ENCODE results near the gene AK9.

AK9 gene

DNA sequence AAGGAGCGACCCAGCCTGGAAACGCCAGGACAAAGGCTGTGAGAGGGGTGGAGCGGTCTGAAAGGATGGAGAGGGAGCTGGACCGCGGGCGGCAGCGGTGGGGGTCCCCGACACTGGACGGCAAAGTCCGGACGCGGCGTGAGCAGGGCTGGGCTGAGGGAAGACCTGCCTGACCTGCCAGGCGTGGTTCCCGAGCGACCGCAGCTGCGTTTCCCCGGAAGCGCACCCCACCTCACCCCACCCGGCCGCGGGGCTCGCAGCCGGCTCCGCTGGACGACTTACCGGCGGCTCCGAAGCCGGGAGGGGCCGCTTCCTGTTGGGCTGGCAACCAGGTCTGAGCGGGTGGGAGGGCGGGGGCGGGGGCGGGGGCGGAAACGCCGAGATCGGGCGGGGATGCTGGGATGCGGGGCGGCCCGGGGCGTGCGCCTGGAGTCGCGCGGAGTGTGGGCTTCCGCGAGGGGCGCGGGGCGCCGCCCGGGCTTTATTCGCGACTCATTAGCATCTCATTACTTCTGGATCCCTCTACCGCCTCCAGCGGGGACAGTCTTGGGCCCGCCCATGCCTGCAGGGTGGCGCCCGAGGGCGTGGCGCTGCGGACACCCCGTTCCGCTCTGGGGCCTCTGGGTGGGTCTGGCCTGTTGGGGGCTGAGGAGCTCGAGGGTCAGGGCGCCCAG lies 235.4 kb downstream of the AK9 start, which contains the start of gene MICAL1:
Gene MICAL1, minus strand, starts transcription at position 336 of the 674 bp plus-strand sequence. CDS start 1,576 bp downstream, outside the sequence.
- peak; percentile 72 for DNase-seq

DNA sequence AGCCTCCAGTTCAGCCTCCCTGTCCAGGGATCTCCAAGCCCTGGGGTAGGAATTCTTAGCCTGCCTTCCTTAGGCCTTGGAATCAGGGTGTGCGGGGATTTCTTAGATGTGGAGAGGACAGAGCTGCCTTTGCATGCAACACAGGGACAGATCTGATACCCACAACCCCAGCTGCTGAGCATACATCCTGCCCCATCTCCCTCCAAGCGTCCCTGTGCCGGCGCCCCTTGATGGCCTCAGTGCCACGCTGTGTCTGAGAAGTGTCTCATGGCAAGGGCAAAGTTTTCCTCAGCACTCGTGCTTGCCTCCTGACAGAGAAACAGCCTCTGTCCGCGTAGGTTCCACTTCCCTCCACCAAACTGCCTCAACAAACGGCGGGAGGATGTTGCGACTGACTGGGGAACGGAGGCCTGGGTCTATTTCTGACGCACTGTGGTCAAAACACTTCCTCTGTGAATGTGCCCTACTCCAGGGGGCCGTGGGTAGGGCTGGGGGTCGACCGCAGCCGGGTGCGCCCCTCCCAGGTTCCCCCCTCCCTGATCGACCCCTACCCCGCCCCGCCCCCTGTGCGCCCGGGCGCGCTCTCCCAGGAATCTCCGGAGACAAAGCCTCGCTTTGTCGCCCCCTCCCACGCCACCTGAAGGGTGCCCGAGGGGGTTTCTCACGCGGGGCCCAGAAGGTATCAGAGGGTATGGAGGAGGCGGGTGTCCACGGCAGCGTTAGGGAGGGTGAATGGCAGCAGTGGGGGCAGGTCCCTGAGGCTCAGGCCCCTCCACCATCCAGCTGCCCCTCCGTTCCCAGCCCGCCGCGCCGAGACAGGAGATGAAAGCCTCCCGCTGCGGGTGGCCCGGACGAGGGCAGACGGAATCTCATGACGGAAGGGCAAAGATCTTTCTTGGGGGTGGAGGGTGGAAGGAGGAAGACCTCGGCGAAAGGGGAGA lies 236.2 kb downstream of the AK9 start:
- peak; percentile 51 for DNase-seq

DNA sequence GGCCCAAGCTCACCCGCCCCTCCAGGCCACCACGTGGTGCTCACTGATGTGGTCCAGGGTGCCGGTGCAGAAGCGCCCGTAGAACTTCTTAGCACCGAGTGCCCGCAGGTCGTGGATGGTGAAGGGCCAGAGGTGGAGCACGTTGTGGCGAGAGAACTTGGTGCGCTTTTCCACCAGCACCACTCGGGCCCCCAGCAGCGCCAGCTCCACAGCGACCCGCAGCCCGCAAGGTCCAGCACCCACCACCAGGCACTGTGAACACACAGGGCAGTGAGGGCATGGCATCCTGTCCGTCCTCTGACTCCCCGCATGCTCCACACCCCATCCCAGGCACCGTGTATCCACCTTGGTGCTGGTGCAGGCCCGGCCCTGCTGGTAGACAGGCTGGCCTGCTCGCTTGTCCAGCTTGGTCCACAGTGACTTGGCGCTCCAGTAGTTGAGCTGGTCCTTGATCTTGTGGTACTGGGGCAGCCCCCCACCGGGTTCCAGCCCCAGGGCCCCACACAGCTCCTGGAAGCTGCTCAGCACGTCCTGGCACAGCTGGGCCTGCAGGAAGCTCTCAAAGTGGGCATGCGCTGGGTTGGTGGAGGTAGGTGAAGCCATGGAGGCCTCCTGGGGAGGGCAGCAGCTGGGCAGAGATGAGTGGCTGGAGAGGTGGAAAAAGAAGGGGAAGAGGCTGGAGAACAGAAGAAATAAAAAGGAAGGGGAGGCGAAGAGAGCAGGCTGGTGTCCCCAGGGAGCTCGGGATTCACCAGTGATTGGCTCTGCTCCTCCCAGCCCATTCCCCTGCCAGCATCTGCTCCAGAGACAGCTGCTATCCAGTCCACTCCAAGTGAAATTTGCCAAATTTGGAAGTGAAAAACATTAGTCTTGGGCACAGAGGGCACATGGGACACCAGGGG lies 237.2 kb downstream of the AK9 start:
- no peak for DNase-seq

DNA sequence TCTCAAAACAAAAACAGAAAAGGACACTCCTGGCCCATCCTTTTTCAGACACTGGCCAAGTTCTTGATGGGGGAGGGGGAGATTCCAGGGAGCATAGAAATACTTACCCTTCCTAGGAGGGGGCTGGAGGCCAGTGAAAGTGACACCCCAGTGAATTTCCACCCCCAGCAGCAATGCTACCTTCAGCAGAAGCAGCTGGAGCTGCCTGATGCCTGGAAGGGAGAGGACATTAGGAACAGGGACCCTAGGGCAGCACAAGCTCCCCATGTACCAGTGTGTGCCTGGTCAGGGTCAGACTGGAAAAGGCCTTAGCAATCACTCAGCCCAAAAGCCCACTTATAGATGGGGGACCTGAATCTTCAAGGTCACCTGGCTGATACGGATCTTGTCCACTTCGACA lies 237.8 kb downstream of the AK9 start:
- no peak for DNase-seq

DNA sequence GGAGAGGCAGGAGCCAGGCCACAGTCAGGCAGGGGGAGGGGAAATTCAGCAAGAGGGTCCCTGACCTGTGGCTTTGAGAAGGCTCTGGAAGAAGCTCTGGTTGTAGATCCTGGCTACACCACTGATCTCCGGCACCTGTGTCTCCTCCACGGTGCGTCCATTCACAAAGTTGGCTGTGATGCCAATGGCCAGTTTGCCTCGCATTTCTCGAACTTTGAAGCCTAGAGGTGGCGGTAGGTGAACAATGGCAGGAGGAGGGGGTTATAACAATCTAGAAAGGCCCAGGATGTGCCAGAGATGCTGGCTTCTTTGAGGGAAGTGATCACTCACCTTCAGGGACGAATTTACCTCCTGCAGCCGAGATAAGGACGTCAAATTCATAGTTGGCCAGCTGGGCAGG lies 238.8 kb downstream of the AK9 start:
- DNase-seq, result no peak

DNA sequence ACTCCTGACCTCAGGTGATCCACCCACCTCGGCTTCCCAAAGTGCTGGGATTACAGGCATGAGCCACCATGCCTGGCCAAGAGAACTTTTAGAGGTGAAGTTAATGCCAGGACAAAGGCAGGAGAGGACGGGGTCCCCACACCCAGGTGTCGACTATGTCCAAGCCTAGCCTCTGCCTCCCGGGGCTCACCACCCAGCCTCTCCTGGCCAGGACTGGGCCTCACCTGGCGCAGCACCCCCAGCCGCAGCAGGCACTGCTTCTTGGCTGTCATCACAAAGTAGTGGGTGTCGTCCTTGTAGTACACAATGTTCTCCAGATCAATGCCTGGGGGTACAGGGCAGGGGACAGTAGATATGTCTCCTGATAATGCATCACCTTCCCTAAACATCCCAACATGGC lies 239.6 kb downstream of the AK9 start:
- DNase-seq, result no peak

DNA sequence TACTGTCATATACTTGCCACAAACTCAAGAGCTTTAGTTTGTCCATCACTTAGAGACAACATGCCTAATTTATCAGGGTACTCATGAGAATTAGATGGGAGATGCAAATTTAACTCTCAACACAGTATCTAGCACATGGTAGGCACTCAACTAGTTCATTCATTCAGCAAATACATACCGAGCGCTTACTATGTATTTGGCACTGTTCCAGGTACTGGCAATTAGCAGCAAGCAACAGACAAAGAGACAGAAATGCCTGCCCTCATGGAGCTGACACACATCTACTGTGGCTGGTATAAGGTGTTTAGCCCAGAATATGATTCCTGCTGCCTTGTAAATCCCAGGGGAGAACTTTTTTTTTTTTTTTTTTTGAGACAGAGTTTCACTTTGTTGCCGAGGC lies 240.2 kb downstream of the AK9 start:
- DNase-seq, result no peak

DNA sequence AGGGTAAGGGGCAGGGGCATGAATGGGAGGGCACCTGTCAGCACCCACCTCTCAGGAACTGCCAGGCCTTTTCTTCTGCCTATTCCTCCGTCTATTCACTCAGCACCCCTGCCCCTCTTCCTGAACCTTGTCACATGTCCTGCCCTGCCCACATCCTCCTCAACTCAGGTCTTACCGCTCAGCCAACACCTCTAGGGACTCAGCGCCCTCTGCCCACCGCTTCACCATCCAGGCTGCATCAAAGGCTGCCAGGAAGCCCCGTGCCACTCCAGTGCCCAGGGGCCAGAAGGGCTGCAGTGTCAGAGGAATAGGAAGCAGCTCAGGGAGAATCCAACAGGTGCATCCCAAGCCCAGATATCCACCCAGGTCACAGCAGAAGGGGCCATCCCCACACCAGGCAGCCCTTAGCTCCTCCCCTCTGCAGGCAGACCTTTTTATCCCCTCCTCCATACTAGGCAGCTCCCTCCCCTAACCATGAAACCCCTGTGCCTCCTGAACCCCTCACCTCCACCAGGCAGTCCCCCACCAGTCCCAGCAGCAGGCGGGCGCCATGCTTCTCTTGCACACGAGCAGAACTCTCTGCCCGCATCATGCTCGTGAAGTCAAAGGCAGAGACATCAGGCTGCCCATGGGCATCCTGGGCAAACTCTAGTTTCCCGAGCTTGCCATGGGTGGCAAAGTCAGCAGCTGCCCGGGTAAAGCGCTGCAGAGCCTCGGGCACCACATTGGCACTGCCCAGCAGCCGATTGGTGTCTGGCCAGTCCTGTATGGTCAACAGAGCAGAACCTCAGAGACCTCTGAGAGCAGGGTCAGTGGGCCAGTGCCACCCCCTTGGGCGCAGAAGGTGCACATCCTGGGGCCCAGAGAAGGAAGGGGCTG lies 241.0 kb downstream of the AK9 start:
- no peak for DNase-seq

DNA sequence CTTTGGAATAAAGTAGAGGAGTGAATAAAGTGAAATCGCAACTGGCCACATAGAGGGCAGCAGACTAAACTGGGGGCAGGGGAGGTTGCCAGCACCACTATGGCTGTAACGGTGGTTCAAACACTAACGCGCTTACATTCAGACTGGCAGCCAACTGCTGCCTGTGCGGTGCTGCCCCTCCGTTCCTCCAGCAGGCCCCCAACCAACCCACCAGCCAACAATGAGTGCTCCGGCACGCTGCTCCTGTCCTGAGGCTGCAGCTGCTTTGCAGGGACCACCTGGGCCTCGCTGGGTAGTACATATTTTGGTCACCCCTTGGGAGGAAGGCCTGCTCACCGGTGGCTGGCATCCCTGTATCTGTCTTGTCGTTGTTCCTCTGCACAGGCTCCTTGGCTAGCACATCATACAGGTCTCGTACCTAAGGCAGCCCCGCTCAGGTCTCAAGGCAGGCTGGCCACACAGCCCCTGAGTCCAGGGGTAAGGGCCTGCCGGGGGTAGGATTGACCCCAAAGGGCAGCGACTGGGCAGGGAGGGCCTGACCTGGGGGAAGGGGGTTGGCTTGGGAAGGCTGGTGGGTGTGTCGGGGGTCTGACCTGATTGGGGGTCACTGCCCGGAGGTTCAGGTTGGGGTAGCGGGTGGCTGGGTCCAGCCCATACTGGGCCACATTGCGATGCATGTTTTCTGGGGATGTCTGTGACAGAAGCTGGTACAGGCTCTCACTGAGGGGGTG lies 241.8 kb downstream of the AK9 start:
- DNase-seq, result no peak

DNA sequence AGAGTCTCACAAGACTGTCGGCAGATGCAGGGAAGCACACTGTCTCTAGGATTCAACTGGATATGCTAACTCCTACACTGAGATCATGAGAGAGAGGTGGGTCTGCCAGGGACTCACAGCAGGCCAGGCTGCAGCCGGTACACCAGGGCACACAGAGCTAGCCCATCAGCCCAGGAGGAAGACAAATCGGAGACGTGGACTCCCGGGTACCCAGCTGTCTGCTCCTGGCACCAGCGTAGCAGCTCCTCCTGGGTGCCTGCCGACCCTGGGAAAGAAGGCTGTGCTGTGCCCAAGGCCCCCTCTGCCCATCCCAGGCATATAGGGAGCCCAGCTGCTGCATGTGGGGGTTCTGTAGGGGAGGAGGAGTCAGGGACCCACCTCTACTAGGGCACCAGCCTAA lies 242.4 kb downstream of the AK9 start:
- no peak for DNase-seq

DNA sequence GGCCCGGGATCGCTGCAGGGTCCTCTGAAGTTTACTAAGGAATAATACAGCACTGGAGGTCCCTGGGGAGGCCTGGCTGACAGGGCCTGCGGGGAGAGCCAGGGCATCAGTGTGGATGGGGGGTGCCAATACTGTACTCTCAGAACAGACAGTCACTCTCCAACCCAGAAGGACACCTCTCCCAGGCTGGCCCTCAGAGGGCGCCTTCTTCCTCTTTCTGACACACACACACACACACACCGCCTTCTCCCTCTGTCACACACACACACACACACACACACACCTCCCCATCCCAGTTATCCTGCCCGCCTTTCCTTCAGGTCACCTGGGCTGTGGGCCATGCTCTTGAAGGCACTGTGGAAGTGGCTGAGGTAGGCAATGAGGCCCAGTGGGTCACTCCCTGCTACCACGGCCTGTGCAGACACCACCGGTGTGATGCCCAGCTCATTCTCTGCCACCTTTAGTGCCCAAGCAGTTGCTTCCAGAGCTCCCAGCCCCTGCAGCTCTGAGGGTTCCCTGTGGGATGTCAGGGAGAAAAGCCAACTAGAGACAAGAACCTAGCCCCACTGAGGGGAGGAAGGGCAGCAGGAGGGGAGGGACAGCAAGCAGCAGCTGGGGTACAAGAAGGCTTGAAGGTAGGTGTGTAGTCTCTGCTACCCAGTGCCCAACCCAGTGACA lies 243.0 kb downstream of the AK9 start:
- no peak for DNase-seq

DNA sequence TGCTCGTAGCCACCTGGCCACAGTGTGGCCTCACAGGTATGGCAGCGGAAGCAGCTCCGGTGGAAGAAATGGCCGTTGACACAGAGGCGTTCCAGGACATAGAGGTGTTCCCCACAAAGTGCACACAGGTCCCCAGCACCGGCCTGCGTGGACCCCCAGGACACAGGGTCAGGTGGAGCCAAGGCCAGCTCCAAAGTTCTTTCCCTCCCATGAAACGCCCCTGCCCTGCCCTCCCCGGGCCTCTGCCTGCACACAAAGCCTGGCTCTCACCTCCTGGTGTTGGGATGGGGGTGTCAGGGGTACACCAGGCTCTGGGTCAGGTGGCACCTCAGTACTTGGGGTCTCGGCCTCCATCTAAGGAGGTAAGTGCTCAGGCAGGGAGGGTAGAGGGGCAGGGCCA lies 243.9 kb downstream of the AK9 start:
- DNase-seq, result no peak

DNA sequence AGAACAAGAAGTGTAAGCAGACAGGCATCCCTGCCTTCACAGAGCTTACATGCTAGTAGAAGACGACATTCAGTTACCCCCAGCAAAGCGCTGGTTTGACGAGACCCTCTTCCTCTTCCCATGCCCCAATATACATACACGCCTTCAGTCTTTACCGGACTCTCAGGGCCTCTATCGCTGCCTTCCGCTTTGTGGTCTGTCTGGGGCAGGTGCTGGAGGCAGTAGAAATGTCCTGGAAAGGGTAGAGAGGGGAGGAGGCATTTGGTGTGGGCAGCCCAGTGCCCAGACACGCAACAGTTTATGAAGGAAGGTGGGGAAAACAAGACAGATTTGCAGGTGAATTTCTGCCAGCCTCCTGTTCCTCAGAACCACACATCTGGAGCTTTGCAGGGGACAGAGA lies 244.5 kb downstream of the AK9 start:
- DNase-seq, result no peak

DNA sequence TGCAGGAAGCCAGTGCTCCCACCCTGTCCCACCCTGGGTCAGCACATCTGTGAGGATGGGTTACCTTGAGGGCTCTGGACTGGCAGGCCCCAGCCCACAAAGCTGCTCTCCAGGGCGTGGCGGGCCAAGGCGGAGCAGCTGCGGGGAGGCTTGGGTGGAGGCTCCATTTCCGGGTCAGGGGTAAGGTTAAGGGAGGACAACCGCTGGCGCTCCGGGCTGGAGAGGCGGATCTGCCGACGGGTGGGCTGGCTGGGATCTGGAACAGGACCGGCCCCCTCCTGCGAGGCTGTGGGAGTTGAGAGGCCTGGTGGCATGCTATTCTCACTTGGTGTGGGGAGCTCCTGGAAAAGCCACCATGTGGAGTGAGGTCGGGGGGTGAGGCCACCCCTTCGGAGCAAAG lies 244.9 kb downstream of the AK9 start:
- DNase-seq, result no peak

DNA sequence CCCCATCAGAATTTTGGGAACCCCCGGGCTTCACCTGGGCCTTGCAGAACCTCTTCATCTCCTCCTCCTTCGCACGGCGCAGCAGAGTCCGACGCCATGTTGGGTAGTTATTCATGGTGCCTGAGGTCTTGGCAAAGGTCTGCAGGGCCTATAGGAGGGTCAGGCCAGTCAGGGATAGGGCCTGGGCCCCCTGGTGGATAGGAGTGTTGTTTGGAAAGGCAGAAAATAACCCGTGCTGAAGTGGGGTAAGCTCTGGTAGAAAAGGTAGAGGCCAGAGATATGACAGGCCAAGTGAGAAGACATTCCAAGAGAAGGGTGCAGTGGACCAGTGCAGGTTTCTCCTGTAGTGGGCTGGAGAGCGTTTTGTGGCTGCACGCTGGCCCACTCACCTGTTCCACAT lies 245.6 kb downstream of the AK9 start:
- DNase-seq, result no peak

DNA sequence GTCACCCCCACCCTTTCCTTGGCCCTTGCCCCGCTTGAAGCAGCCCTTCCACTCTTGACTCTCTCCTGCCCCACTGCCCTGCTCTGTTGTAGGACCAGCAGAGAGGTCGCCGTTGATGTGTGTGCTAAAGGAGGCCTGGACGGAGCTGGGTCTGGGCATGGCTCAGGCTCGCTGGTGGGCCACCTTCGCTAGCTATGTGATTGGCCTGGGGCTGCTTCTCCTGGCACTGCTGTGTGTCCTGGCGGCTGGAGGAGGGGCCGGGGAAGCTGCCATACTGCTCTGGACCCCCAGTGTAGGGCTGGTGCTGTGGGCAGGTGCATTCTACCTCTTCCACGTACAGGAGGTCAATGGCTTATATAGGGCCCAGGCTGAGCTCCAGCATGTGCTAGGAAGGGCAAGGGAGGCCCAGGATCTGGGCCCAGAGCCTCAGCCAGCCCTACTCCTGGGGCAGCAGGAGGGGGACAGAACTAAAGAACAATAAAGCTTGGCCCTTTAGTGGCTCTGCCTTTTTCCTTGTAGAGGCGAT lies 247.5 kb downstream of the AK9 start:
- no peak for DNase-seq

All from RPMI8226 (cell line).